GM23338 (cell line): ENCODE results near the gene INSL3. TPM values are rescaled to one million over a fixed set of nuclear protein-coding genes. Genes with fewer than 3 reads are reported as not detected.
A peak's percentile ranks its signal among the peaks of the same experiment; 100 is the strongest.

Source experiments
- ATAC-seq: fragments of 200-7000 bp; cut with Tn5 transposase; 3 replicates; pipeline ENCODE4 v1.9.1; 2020
- DNase-seq: peaks from one replicate; pipeline ENCODE4 v3.0.0-alpha.2; 2015; ENCODE audit warnings: low spot score
- H2AFZ ChIP-seq: fragments of 200-600 bp; sonication (generic); 2 replicates; pipeline ENCODE4 v1.8.0; 2016; ENCODE audit warnings: antibody characterized with exemption, mild to moderate bottlenecking, moderate library complexity
- H3F3A ChIP-seq: fragments of 200-600 bp; sonication (generic); replicated peaks from 2 replicates; pipeline ENCODE4 v1.8.0; 2017; ENCODE audit warnings: antibody characterized with exemption, mixed run types, low read depth
- H3K27ac ChIP-seq: fragments of 200-600 bp; sonication (generic); 2 replicates; pipeline ENCODE4 v1.6.1; 2016; ENCODE audit warnings: low read depth
- H3K27me3 ChIP-seq: fragments of 200-600 bp; sonication (generic); 2 replicates; pipeline ENCODE4 v1.8.0; 2016; ENCODE audit warnings: mild to moderate bottlenecking, mixed run types, moderate library complexity; ENCODE audit not compliant: insufficient read depth
- H3K36me3 ChIP-seq: fragments of 200-600 bp; sonication (generic); 2 replicates; pipeline ENCODE4 v1.8.0; 2016; ENCODE audit warnings: mild to moderate bottlenecking; ENCODE audit not compliant: insufficient read depth
- H3K4me1 ChIP-seq: fragments of 200-600 bp; sonication (generic); 2 replicates; pipeline ENCODE4 v1.8.0; 2016; ENCODE audit warnings: mild to moderate bottlenecking, moderate library complexity; ENCODE audit not compliant: insufficient read depth
- H3K4me2 ChIP-seq: fragments of 200-600 bp; sonication (generic); 2 replicates; pipeline ENCODE4 v1.7.1; 2017; ENCODE audit warnings: mixed run types
- H3K4me3 ChIP-seq: fragments of 200-600 bp; sonication (generic); 2 replicates; pipeline ENCODE4 v1.6.1; 2016; ENCODE audit warnings: mixed run types
- H3K79me2 ChIP-seq: fragments of 200-600 bp; sonication (generic); replicated peaks from 2 replicates; pipeline ENCODE4 v1.8.0; 2017; ENCODE audit warnings: mild to moderate bottlenecking; ENCODE audit not compliant: insufficient read depth
- H3K9me2 ChIP-seq: fragments of 200-600 bp; sonication (generic); 2 replicates; pipeline ENCODE4 v1.8.0; 2017; ENCODE audit not compliant: insufficient read depth
- H4K20me1 ChIP-seq: fragments of 200-600 bp; sonication (generic); replicated peaks from 2 replicates; pipeline ENCODE4 v1.8.0; 2017; ENCODE audit warnings: mild to moderate bottlenecking; ENCODE audit not compliant: insufficient read depth
- H3K27ac Mint-ChIP-seq: 2 replicates; pipeline ENCODE4 v1.8.0; 2020; ENCODE audit warnings: inconsistent platforms, mild to moderate bottlenecking, moderate library complexity, mixed read lengths
- H3K27me3 Mint-ChIP-seq: 3 replicates; pipeline ENCODE4 v1.8.0; 2022; ENCODE audit warnings: low read depth, mild to moderate bottlenecking, moderate library complexity, mixed read lengths, inconsistent platforms; ENCODE audit not compliant: insufficient read depth, poor library complexity
- H3K36me3 Mint-ChIP-seq: 3 replicates; pipeline ENCODE4 v1.8.0; 2021; ENCODE audit warnings: low read depth, mild to moderate bottlenecking, inconsistent platforms, moderate library complexity, mixed read lengths
- H3K4me1 Mint-ChIP-seq: 3 replicates; pipeline ENCODE4 v1.8.0; 2020; ENCODE audit warnings: mild to moderate bottlenecking, inconsistent platforms, mixed read lengths
- H3K4me3 Mint-ChIP-seq: 3 replicates; pipeline ENCODE4 v1.8.0; 2021; ENCODE audit warnings: moderate library complexity, mild to moderate bottlenecking, inconsistent platforms, mixed read lengths
- H3K9me3 Mint-ChIP-seq: 3 replicates; pipeline ENCODE4 v1.8.0; 2020; ENCODE audit warnings: moderate library complexity, mild to moderate bottlenecking, inconsistent platforms, mixed read lengths
- CREB1 ChIP-seq: fragments of 250-450 bp; sonication (Bioruptor Pico); IDR thresholded peaks from 2 replicates; pipeline ENCODE4 v1.5.0; 2020; ENCODE audit warnings: low read depth, mild to moderate bottlenecking, moderate library complexity
- ETS1 ChIP-seq: IDR thresholded peaks from 2 replicates; pipeline ENCODE4 v1.6.1; 2016; ENCODE audit warnings: antibody characterized with exemption
- POLR2AphosphoS5 ChIP-seq: IDR thresholded peaks from 2 replicates; pipeline ENCODE4 v1.6.1; 2016; ENCODE audit warnings: antibody characterized with exemption, low read depth
- STAT1 ChIP-seq: IDR thresholded peaks from one replicate; pipeline ENCODE4 v1.6.1; 2016; ENCODE audit warnings: antibody characterized with exemption; ENCODE audit not compliant: unreplicated experiment
- ZNF114 ChIP-seq: fragments of 250-450 bp; sonication (Bioruptor Pico); IDR thresholded peaks from 2 replicates; pipeline ENCODE4 v1.5.0; 2020; ENCODE audit warnings: mild to moderate bottlenecking, moderate library complexity
- polyA plus RNA-seq: library from polyadenylated mRNA; unstranded; fragments of >200 nt; fragmentation: Nextera tagmentation; extraction: Ambion mirVana; gene quantifications from 2 replicates; pipeline ENCODE4 v1.2.1, GENCODE V29; 2016
- total RNA-seq: library from RNA; depleted of rRNA; stranded (reverse); fragments of >200 nt; shearing (Covaris generic); gene quantifications from 2 replicates; pipeline ENCODE4 v1.2.3, GENCODE V29; 2014
- TF ChIP-seq, protein P1 (sequence below), 2 experiments: fragments of 200-600 bp in 1 of 2; sonication (generic) in 1 of 2; conservative IDR thresholded peaks; 2 replicates each; pipeline versions ENCODE4 v1.5.1 to v1.6.1; 2016 to 2017; ENCODE audit warnings: antibody characterized with exemption in 2 of 2, low read depth in 2 of 2, mild to moderate bottlenecking in 2 of 2, moderate library complexity in 1 of 2
- TF ChIP-seq, protein P2 (sequence below): IDR thresholded peaks from one replicate; pipeline ENCODE4 v1.6.1; 2018; ENCODE audit warnings: antibody characterized with exemption; ENCODE audit not compliant: unreplicated experiment

INSL3 gene
- total and polyA plus RNA-seq, 2 experiments from 2014 or later, result 0.76 TPM; not detected in 1

- Mint-ChIP-seq H3K36me3 (peaks cover 64% of the 10 kb centered on the region), H3K27me3 (peaks cover 31% of the 10 kb centered on the region), H3K9me3 (peaks cover 11% of the 10 kb centered on the region; the same call in 2 of the 3 replicates), H3K27ac (peak overlapping the region; percentile 100), H3K4me3 (peak overlapping the region; percentile 99), H3K4me1 (peaks cover 17% of the 10 kb centered on the region)
- Histone ChIP-seq H3K9me2 (no peaks in the 10 kb centered on the region), H3K4me3 (peak overlapping the region; percentile 100), H3F3A (peaks cover 56% of the 10 kb centered on the region), H3K4me2 (peak overlapping the region; percentile 100), H3K27me3 (no peaks in the 10 kb centered on the region), H3K79me2 (peaks cover 29% of the 10 kb centered on the region), H3K4me1 (peaks cover 9% of the 10 kb centered on the region; the same call in 1 of the 2 replicates), H4K20me1 (peaks cover 45% of the 10 kb centered on the region), H2AFZ (no peak overlapping the region), H3K36me3 (peaks cover 37% of the 10 kb centered on the region), H3K27ac (peak overlapping the region; percentile 90)
- DNase-seq, result no peak
- ATAC-seq, result no peak
- no peak for TF ChIP-seq ETS1
- TF ChIP-seq CREB1 (CRISPR knock-in tag), result no peak
- TF ChIP-seq ZNF114 (CRISPR knock-in tag), result no peak
- TF ChIP-seq, protein P1, sequence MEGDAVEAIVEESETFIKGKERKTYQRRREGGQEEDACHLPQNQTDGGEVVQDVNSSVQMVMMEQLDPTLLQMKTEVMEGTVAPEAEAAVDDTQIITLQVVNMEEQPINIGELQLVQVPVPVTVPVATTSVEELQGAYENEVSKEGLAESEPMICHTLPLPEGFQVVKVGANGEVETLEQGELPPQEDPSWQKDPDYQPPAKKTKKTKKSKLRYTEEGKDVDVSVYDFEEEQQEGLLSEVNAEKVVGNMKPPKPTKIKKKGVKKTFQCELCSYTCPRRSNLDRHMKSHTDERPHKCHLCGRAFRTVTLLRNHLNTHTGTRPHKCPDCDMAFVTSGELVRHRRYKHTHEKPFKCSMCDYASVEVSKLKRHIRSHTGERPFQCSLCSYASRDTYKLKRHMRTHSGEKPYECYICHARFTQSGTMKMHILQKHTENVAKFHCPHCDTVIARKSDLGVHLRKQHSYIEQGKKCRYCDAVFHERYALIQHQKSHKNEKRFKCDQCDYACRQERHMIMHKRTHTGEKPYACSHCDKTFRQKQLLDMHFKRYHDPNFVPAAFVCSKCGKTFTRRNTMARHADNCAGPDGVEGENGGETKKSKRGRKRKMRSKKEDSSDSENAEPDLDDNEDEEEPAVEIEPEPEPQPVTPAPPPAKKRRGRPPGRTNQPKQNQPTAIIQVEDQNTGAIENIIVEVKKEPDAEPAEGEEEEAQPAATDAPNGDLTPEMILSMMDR (conservative IDR thresholded peaks at IDR 0.05; ENCODE audit: low read depth in 2 of 2), result no peak
- TF ChIP-seq STAT1, result no peak
- TF ChIP-seq, protein P2, sequence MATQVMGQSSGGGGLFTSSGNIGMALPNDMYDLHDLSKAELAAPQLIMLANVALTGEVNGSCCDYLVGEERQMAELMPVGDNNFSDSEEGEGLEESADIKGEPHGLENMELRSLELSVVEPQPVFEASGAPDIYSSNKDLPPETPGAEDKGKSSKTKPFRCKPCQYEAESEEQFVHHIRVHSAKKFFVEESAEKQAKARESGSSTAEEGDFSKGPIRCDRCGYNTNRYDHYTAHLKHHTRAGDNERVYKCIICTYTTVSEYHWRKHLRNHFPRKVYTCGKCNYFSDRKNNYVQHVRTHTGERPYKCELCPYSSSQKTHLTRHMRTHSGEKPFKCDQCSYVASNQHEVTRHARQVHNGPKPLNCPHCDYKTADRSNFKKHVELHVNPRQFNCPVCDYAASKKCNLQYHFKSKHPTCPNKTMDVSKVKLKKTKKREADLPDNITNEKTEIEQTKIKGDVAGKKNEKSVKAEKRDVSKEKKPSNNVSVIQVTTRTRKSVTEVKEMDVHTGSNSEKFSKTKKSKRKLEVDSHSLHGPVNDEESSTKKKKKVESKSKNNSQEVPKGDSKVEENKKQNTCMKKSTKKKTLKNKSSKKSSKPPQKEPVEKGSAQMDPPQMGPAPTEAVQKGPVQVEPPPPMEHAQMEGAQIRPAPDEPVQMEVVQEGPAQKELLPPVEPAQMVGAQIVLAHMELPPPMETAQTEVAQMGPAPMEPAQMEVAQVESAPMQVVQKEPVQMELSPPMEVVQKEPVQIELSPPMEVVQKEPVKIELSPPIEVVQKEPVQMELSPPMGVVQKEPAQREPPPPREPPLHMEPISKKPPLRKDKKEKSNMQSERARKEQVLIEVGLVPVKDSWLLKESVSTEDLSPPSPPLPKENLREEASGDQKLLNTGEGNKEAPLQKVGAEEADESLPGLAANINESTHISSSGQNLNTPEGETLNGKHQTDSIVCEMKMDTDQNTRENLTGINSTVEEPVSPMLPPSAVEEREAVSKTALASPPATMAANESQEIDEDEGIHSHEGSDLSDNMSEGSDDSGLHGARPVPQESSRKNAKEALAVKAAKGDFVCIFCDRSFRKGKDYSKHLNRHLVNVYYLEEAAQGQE, result no peak
Observed at GRCh38 chr19:17860993-17861360, 39.7 kb upstream of the INSL3 start.

DNA sequence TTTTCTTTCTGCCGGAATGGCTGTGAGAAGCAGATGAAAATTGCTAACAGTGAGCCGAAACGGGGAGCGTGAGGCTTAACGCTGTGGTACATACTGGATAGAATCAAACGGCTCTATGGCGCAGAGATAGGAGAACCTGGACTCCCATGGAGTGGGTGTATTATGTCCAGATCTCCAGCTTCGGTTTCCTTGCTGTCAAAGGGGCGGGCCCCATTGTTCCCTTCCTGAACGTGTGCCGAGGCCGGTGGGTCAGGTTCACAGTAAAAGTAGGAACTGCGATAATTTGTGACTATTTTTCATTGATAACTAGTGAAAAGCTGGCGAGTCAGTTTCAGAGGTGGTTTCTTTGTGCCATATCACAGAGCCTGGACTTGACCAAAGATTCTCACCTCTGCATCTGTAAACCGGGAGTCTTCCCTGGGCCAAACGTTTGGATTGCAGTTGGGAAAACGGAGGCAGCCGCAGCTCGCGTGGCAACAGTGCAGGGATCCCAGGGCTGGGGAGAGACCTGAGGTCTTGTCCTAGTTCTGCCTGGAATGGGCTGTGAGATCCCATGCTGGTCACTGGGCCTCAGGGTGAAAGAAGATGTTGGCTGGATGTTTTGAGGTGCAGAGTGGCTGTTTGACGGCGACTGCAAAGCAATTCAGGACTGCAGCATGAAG, 39.1 kb upstream of the INSL3 start:
- Histone ChIP-seq H3K4me3 (peak overlapping the region; percentile 100), H3K36me3 (peaks cover 37% of the 10 kb centered on the region), H3K4me2 (peak overlapping the region; percentile 100), H2AFZ (no peak overlapping the region), H4K20me1 (peaks cover 45% of the 10 kb centered on the region), H3K4me1 (peaks cover 9% of the 10 kb centered on the region; the same call in 1 of the 2 replicates), H3K79me2 (peaks cover 29% of the 10 kb centered on the region), H3K27ac (peak overlapping the region; percentile 90), H3K9me2 (no peaks in the 10 kb centered on the region), H3K27me3 (no peaks in the 10 kb centered on the region), H3F3A (peaks cover 53% of the 10 kb centered on the region)
- Mint-ChIP-seq H3K27ac (peak overlapping the region; percentile 100), H3K9me3 (peaks cover 11% of the 10 kb centered on the region; the same call in 2 of the 3 replicates), H3K36me3 (peaks cover 59% of the 10 kb centered on the region), H3K4me1 (peaks cover 17% of the 10 kb centered on the region), H3K4me3 (peak overlapping the region; percentile 99), H3K27me3 (peaks cover 29% of the 10 kb centered on the region)
- ATAC-seq (no peak), DNase-seq (no peak)
- TF ChIP-seq, protein P1 (conservative IDR thresholded peaks at IDR 0.05; ENCODE audit: low read depth in 2 of 2), result no peak
- no peak for TF ChIP-seq ETS1
- TF ChIP-seq POLR2AphosphoS5, result no peak
